Activated gamma-delta T cell (primary cell): ENCODE measurements around the gene RSRC1.
"Not testable (repeated sequence)": the region's sequence is repeated elsewhere in the genome, so short reads cannot be mapped to it uniquely, and the experiment has no call there.

ENCODE experiments used
- DNase-seq: peaks from one replicate; lab custom pipeline; 2025; lab: John Stamatoyannopoulos, UW

Gene RSRC1

GRCh38 chr3:158460926-158461325 lies 351.0 kb downstream of the RSRC1 start:
- no peak for DNase-seq

GRCh38 chr3:158463556-158463955 lies 353.7 kb downstream of the RSRC1 start:
- DNase-seq: no peak

GRCh38 chr3:158465074-158465473 lies 355.2 kb downstream of the RSRC1 start:
- DNase-seq: no peak

- no peak for DNase-seq
Measured at GRCh38 chr3:158470944-158471638, 361.2 kb downstream of the RSRC1 start.

- DNase-seq: no peak
Measured at GRCh38 chr3:158471639-158472294, 361.9 kb downstream of the RSRC1 start.

- no peak for DNase-seq
Measured at GRCh38 chr3:158479051-158479450, 369.2 kb downstream of the RSRC1 start.

GRCh38 chr3:158483701-158484235 lies 373.9 kb downstream of the RSRC1 start:
- DNase-seq: no peak

- DNase-seq: no peak
Measured at GRCh38 chr3:158486200-158486599, 376.3 kb downstream of the RSRC1 start.

- no peak for DNase-seq
Measured at GRCh38 chr3:158488670-158489069, 378.8 kb downstream of the RSRC1 start.

GRCh38 chr3:158489181-158489580 lies 379.3 kb downstream of the RSRC1 start:
- no peak for DNase-seq

- no peak for DNase-seq
Measured at GRCh38 chr3:158491968-158492367, 382.1 kb downstream of the RSRC1 start.

GRCh38 chr3:158492685-158493084 lies 382.8 kb downstream of the RSRC1 start:
- no peak for DNase-seq

GRCh38 chr3:158493931-158494330 lies 384.0 kb downstream of the RSRC1 start:
- DNase-seq: no peak

- DNase-seq: no peak
Measured at GRCh38 chr3:158494673-158495072, 384.8 kb downstream of the RSRC1 start.

GRCh38 chr3:158495398-158495902 lies 385.6 kb downstream of the RSRC1 start:
- not testable (repeated sequence) for DNase-seq

GRCh38 chr3:158505117-158505516 lies 395.2 kb downstream of the RSRC1 start:
- DNase-seq: no peak

GRCh38 chr3:158506456-158506855 lies 396.6 kb downstream of the RSRC1 start:
- DNase-seq: no peak

- DNase-seq: no peak
Measured at GRCh38 chr3:158508481-158508880, 398.6 kb downstream of the RSRC1 start.

- DNase-seq: no peak
Measured at GRCh38 chr3:158509891-158510290, 400.0 kb downstream of the RSRC1 start.

GRCh38 chr3:158516729-158517128 lies 406.8 kb downstream of the RSRC1 start:
- DNase-seq: not testable (repeated sequence)

- DNase-seq: no peak
Measured at GRCh38 chr3:158519776-158520175, 409.9 kb downstream of the RSRC1 start.

GRCh38 chr3:158520433-158520832 lies 410.5 kb downstream of the RSRC1 start:
- DNase-seq: no peak
